ENCODE results near the gene DNAJB12.
"Not testable (repeated sequence)": the region's sequence is repeated elsewhere in the genome, so short reads cannot be mapped to it uniquely, and the experiment has no call there.

The DNAJB12 gene

DNA sequence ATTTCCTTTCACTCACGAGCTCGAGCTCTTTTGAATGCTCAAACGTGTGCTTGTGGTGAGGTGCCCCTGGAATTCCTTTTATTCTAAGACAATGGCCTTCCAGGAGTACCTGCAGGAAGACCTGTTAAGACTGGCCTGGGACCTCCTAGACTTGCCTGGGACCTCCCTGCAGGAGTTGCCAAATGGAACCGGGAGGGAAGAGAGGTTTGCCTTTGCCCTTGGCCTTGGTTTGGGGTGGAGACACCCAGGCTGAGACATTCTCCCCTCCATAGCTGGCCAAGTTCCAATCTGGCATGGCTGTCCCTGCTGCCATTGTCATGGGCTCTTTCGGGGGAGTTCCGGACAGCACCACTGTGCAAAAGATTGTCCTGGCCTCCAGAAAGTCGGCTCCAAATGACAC lies 39.7 kb downstream of the DNAJB12 start:
- no peak for DNase-seq

DNA sequence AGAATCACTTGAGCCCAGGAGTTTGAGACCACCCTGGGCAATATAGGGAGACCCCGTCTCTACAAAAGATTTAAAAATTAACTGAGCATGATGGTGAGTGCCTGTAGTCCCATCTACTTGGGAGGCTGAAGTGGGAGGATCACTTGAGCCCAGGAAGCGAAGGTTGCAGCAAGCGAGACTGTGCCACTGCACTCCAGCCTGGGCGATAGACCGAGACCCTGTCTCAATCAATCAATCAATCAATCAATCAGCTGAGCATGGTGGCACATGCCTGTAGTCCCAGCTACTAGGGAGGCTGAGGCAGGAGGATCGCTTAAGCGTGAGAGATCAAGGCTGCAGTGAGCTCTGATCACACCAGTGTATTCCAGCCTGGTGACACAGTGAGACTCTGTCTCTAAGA lies 40.5 kb downstream of the DNAJB12 start:
- DNase-seq, result no peak

DNA sequence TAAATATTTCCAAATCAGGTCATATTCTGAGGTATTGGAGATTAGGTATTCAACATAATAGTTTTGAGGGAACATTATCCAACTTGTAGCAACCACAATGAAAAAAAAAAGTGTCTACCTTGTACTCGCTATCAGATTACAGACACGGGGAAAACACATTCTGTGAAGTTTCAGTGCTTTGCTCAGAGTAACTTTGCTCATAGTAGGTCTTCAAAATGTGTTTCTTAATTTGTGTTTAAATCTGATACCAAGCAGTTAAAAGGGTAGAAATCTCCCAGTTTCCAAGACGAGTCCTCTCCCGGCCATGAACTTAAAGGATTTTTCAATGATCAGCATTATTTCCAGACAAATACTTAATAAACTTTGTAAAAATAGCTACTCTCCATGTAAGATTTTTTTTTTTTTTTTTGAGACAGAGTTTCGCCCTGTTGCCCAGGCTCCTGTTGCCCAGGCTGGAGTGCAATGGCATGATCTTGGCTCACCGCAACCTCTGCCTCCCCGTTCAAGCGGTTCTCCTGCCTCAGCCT lies 41.8 kb downstream of the DNAJB12 start:
- DNase-seq, result no peak

DNA sequence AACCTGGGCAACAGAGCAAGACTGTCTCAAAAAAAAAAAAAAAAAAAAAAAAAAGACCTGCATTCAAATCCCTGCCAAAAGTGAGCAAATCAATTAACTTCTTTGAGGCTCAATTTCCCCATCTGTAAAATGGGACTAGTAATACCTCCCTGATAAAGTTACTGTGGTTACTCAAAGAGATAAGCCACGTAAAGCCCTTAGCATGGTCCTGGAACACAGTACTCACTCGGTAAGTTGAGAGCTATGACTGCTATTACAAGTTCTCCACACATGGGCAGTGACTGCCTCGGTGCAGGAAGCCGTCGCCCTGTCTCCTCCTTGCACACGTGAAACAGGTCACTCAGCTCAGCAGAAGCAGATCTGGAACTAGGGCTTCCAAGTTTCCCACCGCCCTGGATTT lies 43.1 kb downstream of the DNAJB12 start:
- DNase-seq, result no peak

DNA sequence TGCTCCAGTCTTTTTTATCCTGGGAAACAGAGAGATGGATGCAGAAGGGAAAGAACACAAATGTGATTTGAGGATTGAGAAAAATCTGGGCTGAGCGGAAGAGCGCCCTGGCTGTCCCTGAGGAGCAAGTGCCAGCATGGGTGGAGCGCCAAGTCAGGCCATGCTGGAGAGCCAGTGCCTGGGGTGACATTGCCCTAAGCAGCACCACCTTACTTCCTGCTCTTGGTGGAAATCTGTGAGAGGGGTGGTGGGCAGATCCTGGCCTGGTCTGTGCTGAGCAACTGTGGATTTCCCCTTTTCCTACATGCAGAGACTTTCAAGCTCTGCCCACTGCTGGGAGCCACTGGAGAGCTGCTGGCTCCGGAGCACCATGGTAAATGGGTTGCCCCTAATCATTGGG lies 44.1 kb downstream of the DNAJB12 start:
- no peak for DNase-seq

DNA sequence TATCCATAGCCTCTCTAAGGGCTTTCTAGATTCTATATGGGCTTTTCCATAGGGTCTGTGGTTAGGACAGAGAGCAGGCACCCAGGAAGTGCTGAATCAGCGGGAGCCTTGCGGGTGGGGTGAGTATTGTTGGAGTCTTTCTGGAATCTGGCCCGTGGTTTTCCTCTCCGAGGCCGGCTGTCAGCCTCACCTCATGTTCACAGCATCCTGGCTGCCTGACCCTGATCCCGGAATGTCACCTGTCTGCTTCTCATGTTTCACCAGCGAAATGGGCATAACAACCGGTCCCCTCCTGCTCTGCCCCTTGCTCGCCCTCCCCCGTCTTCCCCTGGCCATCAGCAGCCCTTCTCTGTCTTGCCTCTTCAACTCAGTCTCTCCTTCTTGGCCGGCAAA lies 44.5 kb downstream of the DNAJB12 start:
- DNase-seq, result no peak

DNA sequence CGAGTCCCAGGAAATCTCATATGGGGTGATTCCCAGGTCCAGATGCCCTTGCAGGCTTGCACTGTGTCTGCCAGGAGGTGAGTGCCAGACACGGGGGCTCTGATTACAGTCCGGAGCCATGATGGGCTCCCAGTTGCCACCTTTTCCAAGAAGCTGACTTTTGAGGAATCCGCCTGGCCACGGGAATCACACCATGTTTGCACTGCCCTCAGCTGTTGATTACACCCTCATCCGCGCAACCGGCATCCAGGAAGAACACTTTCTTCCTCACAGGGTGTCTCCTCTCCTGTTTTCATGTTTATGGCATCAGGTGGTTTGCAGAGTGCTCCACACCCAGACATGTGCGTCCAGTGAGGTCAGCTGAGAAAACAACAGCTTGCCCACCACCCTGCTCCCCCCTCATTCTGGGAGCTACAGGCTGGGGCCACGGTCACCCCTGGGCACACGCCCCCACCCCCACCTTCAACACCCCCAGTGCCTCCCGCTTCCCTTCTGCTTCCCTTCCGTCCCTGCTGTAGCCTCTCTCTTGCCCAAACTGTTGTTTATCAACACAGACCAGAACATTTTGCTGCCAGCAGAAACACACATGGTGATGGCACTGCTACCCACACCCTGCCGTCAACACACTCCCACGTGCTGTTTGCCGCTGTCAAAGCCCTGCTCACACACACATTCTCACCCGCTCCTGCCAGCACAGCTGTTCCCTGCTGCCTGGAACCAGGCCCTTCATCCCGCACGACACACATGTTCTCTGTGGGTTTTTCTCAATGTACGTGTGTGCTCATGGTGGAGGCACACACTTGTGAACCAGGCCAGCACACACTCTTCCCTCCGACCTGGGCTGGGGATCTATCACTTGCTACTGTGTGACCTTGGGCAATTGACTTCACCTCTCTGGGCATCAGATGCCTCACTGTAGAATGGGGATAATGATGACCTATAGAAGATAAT lies 45.2 kb downstream of the DNAJB12 start:
- DNase-seq, result no peak

DNA sequence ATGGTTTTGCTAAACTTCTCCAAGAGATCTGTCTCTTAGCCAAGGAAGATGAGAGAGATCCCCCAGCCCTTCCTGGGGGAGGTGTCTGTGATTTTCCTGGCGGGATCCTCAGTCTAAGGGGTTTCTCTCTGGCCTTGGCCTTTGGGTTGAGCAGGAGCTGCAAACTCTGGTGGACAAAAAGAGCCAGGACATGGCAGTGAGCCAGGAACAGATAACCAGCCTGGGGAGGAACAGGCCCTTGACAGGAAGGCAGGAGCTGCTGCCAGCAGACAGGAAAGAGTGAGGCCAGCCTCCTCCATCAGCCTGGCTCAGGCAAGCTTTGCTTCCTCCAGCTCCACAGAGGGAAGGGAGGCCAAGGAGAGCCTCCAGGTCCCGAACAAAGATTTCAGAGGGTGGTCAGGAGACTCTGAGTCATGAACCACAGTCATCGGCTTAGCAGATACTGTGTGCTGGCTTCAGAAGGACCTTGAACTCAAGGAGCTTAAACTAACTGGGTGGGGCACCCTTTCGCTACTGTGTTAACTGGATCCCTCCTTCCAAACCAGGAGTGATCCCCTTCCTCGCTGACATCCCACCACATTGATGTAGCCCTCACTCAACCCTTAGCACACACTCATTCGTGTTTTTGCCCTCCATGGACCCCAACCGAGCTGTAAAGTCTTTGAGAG lies 46.3 kb downstream of the DNAJB12 start:
- DNase-seq, result peak; percentile 38

DNA sequence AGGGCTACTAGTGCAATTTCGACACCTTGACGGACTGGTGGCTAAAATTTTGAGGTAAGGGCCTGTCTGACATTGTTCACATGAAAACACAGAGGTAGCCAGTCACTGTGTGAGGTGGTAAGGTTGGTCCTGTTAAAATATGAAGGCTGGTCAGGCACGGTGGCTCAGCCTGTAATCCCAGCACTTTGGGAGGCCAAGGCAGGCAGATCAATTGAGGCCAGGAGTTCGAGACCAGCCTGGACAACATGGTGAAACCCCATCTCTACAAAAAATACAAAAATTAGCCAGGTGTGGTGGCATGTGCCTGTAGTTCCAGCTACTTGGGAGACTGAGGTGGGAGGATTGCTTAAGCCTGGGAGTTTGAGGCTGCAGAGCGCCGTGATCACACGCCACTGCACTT lies 47.0 kb downstream of the DNAJB12 start:
- DNase-seq, result not testable (repeated sequence)

DNA sequence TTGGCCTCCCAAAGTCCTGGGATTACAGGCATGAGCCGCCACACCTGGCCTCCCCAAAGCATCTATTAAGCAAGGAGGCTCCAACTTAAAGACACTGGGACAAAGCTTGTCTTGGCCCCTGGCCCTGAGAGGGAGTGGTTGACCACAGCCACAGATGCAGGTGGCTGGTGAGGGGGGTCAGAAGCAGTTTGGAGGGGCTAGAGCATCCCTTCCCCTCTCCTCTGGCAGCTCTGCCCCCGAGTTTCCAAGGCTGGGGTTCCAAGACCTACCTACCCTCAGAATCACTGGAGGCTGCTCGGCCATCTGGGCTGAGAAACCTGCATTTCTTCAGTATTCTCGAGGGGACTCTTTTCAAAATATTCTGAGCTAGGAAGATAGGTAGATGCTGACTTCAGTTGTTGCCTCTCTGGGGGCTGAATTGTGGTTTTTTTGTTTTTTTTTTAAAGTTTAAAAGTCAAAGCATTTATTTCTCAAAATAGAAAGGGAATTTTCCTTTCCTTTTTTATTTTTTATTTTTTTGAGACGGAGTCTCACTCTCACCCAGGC lies 48.4 kb downstream of the DNAJB12 start:
- DNase-seq, result no peak

DNA sequence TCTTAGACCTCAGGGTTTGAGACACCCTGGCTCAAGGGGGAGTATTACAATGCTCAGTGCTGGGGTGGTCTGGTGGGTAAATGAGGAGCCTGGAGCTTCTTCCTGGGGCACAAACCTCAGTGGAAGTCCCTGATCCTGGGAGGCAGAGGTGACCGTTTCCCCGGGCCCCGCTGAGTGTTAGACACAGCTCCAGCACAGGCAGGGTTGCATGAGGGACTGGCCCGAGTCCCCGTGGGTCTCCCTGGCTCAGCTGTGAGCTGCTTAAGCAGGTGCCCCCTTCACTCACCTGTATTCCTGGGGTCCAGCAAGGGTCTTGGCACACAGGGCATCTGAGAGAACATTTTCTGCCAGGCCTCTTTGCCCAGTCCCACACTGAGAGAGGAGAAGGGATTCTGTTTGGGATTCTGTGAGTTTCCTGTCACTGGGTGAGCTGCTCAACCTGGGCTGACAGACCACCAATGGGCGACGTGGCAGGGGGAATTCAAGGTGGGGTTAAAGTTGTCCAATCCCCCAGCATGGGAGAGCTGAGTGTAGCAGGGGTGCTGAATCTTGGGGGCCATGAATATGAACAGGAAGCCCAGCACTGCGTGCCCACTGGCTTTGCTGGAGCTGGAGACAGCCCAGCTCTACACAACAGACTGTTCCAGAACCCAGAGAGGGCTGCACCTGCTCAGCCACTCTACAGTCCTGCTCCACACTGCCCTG lies 51.1 kb downstream of the DNAJB12 start:
- no peak for DNase-seq

DNA sequence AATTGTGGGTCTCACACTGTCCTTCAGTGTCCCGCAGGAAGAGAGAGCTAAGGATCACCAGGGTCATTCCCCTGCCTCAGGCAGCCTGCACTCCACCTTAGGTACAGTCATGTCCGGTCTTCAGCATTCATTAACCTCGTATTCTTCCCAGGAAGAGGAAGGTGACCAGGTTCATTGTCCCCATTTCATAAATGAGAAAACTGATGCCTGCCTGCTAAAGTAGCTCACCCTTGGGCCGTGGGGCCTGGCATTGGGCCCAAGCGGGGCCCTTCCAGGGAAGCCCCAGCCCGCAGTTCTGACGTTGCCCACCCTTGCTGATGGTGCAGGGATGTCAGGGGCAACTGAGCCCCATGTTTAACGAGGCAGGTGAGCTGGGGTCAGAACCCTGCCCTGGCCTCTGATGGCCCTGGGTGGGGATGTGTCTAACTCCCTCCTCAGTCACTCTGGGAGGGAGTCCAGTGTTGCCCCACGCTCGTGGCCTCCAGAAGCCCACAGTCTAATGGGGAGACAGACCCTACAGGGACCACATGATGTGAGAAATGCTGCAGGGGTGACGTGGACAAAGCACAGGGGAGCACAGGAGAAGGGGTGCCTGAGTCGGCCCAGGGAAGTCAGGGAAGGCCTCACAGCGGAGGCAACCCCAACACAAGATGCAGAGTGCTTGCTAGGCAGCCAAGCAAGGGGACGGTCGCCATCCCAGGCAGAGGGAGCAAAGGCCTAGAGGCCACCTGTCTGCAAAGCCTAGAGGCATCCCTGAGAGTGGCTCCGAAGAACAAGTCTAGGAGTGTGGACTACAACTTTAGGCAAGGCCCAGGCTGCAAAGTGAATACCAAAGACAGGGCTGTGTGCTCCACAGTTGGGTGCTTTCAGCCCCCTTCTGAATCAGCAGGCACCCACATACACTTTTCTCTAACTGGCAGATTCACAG lies 55.9 kb downstream of the DNAJB12 start:
- DNase-seq, result no peak

DNA sequence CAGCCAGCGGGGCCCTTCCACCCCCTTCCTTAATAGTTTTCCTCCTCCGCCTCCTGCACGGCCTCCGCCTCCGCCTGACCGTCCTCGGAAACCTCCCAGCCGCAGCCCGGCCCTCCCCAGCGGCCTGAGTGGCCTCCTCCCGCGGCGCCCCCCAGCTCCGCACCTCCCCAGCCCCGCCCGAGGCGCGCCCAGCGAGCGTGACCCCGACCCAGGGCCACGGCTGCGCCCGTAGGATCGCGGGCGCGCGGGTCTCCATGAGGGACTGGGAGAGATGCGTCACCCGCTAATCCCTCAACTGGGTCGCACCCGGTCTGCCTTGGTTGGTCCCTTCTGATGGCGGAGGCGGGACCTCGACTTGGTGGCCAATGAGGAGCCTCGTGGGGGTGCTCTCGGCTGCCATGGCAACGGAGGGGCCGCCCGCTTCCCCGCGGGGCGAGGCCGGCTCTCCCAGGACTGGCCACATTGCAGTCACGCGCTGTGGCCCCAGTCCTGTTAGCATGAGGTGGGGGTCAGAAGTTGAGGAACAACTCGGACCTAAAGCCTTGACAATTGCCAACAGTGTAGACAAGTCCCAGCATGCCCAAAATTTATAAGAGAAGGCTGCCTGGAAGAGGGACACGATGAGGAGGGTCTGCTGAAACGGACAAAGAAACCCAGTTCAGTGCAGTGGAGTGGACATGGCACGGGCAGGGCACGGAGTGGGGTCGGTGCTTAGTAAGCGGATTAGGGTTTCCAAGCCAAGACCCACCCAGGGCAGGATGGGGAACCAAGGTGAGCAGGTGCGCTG lies 56.7 kb downstream of the DNAJB12 start:
- peak; percentile 94 for DNase-seq

DNA sequence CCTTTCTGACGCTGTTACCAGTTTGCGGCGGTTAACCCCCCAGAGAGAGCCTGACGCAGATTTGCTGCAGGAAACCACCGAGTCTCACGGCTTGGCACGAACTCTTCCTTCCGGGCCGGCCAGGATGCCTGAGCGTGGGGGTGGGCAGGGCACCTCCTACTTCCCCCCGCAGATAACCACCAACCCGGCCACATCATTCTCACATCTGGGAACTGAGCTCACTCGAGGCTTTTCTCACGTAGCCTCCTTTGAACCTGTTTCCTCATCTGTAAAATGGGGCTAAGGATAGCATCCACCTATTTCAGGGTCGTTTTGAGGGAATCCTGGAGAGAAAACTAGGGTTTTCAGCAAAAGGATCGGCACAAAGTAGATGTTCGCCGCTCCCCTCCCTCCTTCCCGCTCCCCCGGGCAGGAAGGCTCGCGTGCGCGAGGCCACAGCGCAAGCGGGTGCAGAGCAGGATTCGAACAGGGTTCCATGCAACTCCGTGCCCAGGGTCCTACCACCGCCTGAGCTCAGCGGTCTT lies 57.4 kb downstream of the DNAJB12 start:
- peak; percentile 97 for DNase-seq

DNA sequence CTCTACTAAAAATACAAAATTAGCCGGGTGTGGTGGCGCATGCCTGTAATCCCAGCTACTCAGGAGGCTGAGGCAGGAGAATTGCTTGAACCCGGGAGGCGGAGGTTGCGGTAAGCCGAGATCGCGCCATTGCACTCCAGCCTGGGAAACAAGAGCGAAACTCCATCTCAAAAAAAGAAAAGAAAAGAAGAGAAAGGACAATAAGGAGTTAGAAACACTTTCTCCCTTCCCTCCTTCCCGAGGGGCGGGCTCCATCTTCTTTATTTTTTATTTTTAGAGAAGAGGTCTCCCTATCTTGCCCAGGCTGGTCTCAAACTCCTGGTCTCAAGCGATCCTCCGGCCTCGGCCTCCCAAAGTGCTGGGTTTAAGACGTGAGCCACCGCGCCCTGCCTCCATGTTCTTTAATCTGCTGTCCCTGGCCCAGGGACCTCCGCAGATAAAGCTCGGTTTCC lies 57.9 kb downstream of the DNAJB12 start:
- not testable (repeated sequence) for DNase-seq

DNA sequence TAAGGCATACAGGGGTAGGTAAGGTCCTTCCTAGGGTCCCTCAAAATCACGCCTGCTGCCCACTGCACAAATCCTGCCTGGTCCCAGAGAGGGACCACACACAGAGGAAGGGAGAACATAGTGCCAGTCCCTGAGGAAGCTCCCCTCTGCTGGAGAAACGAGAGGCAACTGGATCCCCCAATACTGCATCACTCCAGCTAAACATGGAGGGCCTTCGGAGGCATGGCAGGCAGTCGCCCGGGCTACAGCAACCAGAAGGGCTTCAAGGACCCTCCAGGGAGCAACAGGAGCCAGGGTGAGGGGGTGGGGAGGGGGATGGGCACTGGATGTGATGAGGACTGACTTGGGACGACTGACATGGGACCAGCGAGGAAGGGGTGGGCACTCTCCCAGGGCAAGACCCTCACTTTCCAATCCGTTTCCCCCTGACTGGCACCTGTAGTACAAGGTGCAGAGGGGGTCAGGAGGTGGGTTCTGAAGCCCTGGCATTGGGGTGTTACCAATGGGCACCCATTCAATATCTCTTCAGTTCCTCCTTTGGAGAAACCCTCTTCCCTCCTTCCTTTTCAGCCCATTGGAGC lies 59.3 kb downstream of the DNAJB12 start:
- DNase-seq, result no peak

DNA sequence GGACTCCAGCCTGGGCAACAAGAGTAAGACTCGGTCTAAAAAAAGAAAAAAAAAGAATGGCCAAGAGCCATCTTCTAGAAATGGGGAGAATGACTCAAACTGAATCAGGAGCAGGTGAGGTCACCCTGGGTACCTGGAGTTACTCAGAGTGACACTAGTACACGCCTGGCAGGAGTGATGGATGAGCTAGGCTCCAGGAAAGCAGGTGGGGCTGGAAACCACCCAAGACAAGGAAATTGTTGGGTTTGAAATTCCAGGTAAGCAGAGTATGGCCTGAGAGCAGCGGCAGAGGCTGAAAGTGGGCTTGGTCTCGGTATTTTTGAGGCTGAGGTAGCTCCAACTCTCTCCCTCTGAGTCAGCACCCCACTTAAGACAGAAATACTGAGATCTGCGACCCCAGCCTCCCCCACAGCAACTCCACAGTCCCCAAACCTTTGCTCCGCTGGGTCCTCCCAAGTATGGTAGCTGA lies 62.5 kb downstream of the DNAJB12 start:
- DNase-seq, result no peak

DNA sequence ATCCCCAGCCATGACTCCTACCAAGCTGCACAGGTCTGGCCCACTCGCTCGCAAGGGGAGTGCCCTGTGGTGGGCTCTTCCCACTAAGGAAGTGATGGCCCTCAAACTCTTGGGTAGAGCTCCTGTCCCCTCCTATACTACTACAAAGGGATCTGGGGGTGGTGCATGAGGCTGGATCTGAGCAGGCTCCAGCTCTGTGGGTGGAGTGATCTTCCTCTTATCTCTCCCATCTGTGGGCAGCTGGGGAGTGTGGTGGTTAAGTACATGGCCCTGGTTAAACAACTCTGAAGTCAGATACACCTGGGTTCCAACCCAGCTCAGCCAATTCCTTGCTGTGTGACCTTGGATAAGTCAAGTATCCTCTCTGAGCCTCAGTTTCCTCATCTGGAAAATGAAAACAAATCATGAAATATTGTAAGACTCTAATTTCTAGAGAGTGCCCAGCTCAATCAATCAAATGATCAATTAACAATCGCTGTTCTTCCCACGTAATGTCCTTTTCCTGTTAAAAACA lies 63.6 kb downstream of the DNAJB12 start:
- no peak for DNase-seq

DNA sequence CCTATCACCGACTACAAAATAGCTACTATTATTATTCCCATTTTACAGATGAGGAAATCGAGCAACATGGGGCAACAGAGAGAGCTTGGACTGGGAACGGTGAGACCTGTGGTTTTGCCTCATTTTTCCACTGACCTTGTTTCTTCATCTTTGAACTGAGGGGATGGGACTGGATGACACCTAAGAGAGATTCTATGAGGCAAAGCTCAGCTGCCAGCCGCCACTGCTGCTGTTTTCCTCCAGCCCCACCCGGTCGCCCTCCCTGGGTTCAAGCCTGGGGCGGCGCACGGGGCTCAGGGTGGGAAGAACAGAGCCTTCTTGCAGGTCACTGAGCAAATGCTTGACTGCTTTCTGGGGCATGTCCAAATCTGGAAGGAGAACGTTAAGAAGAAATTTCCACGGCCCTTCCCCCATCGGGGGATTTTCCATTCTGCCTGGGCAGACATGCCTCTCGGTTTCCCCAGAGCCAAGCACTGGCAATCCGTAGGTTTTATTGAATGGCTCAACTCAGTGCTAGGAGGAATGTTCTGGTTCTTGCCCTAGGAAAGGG lies 68.7 kb downstream of the DNAJB12 start:
- DNase-seq, result no peak

DNA sequence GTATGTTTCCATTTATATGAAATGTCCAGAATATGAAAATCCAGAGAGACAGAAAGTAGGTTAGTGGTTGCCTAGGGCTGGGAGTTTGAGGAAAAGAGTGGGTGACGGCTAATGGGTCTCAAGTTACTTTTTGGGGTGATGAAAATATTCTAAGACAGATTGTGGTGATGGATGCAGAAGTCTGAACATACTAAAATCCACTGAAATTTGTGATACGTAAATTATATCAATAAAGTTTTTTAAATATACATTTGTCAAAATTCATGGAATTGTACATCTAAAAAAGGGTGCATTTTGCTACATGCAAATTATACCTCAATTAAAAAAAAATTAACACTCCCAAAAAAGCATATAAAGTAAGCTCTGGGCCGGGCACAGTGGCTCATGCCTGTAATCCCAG lies 71.6 kb downstream of the DNAJB12 start:
- no peak for DNase-seq
